GM04503 (cell line): ENCODE results near the gene LRRIQ4.

ENCODE experiments used
- DNase-seq: peaks from one replicate; pipeline ENCODE4 v3.0.0-alpha.2; 2012; ENCODE audit warnings: low read depth

LRRIQ4 gene

GRCh38 chr3:169855514-169855913, 42.8 kb downstream of the LRRIQ4 start:
- DNase-seq, result no peak

GRCh38 chr3:169857811-169858210, 45.1 kb downstream of the LRRIQ4 start:
- DNase-seq, result no peak

GRCh38 chr3:169861871-169862270, 49.2 kb downstream of the LRRIQ4 start:
- no peak for DNase-seq

DNA sequence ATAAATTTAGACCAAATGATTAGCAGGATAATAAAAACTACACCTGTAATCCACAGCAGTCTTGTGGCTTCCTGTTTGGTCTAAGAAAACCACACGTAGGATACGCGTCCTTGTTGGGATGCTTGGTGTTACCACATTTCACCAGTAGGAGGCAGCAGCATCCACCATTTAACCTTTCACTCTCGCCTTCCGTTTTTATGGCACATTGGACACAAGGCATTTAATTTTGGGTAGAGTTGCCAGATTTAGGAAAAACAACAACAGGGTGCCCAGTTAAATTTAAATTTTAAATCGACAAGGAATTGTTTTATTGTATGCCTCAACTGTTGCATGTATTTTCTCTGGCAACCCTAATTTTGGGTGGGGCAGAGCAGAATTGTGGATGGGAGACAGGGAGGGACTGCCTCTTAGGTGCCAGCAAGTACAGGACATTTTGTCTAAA, 50.8 kb downstream of the LRRIQ4 start:
- DNase-seq, result no peak

DNA sequence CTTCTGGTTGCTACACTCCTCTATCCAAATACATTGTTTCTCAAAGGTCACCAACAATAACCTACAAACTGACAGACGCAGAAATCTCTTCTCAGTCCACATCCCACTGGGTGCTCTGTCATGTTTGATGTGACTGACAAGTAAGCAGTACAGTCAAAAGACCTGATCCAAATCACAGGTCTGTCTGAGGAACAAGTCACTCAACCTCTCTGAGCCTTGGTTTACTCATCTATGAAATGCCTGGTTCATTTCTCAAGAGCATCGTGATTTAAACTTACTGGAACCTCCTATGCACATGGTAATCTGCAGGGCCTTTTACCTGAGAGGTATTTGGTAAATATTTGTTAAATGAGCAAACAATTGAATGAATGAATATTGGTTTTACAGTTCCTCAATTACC, 51.6 kb downstream of the LRRIQ4 start:
- no peak for DNase-seq

DNA sequence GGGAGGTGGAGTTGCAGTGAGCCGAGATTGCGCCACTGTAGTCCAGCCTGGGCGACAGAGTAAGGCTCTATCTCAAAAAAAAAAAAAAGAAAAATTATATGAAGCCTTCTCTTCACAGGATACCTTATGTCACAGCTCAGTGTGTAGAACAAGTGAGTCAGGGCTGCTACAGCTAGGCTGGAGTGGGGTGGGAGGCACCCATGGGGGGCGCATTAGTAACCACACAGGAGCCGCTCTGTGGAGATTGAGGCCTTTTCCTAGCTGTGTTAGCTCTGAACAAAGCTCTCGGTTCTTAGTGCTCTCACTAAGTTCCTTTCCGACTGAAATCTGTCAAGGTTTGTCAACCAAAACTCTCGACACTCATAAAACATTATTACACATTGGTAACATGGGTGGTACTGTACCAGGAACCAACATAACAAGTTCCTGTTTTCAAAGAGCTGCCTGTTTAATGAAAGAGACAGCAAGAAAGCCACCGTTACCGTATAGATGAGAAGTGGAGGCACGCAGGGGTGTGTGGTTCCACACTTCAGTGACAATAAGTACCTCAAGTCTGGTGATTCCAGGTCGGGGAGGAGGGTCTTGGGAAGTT, 52.6 kb downstream of the LRRIQ4 start:
- DNase-seq, result no peak

DNA sequence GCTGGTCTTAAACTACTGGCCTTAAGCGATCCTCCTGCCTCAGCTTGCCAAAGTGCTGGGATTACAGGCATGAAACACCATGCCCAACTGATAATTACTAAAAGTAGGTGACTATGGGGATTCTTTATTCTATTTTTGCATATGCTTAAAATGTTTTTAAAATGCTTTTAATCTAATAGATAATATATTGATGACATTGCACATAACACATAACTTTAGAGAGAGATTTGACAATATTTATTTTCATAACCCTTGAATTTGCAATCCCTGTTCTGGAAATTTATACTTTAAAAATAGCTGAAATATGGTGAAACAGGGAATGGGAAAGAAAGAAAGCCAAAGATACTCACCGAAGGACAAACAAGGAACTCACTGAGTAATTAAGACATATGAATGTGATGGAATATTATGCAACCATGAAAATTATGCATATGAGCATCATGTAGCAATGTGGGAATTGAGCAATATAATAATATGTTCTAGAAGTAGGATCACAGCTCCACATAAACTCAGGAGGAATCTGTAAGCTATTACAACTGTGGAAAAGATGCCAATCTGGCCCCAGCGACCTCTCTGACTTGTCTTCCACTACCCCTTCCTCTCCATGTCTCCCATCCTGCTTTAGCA, 55.0 kb downstream of the LRRIQ4 start:
- no peak for DNase-seq

GRCh38 chr3:169868369-169868768, 55.7 kb downstream of the LRRIQ4 start:
- no peak for DNase-seq

- no peak for DNase-seq
Measured at GRCh38 chr3:169869484-169870220, 57.0 kb downstream of the LRRIQ4 start, which contains the start of gene LRRC31. LRRC31 (minus strand) TSS chr3:169869935; CDS start chr3:169869807, 128 bp downstream.

DNA sequence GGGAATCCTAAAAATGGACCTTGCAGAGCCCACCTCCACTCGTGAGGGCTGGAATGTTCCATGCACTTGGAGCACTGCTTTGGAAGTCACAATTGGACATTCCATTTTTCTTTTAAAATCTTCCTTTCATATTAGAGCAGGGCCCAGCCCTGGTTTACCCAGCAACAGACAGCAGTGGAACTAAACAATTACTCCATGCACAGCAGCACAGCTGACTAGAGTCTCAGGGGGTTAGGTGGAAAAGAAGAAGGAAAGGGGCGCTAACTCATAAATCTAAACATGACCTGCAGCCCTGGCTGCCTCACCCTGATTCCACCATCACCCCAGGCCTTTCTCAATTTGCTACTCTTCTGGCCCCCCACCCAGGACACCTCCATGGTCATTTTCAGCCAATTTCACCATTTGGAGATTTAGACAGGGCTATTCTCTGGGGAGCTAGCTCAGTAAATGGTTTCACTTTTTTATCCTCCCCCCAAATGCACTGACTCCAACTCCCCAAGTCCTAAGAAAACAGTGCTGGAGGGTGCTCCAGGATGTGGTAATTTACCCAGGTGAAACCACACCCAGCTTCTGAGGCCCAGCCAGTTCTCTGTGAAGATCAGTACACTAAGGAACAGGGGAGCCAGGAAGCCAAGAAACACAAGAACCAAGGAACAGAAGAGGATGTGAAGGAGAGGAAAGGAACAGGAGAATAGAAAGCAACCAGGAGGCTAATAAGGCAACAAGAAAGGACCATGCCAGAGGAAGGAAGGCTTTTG, 58.6 kb downstream of the LRRIQ4 start:
- no peak for DNase-seq

DNA sequence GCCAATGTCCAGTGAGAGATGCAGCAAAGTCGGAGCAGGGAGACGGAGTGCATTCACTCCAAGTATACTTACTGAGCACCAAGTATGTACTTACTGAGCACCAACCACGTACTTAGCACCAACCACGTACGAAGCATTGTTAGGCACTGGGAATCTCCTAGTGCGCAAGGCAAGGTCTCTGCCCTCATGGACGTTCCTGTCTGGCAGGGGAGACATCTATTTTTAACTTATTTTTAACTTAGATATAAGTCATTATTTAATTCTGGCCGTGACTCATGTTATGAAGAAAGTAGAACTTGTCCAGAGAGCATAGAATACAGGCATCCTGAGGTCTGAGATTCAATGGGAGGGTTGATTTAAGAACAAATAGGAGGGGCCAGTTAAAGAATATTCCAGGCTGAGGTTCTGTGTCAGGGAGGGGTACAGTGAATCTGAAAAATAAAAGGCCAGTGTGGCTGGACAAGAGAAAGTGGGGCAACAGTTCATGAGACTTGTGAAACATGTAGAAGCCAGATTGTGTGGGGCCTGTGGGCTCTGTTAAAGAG, 66.4 kb downstream of the LRRIQ4 start:
- DNase-seq, result no peak

DNA sequence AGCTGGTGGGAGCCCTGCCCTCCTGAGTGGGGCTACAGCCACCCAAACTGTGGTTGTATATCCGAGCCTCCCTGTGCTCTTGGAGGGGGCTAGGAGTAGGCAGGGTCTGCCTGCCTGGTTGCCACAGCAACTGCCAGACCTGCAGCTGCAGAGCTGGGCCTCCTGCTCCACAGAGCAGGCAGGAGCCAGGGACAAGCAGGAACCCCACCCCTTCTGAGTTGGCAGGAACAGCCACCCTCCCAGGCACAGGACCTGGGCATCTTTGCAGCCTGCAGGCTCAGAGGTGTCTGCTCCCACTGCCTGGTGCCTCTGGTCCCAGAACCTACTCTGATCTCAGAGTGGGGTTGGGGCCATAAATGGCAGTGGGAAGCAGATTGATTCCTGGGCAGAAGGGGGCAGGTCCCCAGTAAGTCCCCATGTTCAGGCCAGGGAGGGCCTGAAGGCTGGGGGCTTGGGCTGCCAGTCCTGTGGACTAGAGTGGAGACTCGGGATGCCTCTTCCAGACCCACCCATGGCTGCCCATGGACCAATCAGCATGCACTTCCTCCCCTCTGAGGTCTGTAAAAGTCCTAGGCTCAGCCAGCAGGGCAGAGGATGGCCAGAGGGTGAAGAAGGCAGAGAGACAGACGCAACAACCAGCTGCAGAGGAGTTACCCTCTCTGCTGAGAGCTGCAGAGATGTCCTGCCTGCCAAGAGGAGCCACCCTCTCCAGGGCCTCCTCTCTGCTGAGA, 67.3 kb downstream of the LRRIQ4 start:
- DNase-seq, result no peak

DNA sequence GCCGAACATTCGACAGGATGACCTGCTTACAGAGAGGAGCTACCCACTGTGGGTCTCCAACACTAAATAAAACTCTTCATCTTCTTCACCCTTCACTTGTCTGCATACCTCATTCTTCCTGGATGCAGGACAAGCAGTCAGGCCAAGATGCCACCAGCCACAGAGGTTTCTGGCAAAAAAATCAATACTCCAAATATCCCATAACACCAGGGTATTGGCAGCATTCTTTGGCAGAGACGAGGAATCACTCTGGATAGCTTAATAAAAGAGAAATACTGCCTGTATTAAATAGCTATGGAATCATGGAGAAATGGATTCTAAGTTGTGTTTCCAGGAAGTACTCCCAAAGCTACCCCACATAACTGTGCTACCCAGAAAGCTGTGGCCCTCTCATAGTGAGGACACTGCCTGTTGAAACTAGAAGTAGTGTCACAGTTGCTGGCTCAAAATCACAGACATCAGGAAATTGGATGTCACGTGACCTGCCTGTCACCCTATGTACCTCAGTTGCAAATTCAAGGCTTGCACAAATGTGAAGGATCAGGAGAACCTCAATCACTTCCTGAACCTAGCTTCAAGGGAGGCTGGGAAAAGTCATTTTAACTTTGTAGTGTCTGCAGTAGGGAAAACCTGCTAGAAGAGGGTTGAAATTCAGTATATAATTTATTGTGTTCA, 68.0 kb downstream of the LRRIQ4 start:
- DNase-seq, result no peak

DNA sequence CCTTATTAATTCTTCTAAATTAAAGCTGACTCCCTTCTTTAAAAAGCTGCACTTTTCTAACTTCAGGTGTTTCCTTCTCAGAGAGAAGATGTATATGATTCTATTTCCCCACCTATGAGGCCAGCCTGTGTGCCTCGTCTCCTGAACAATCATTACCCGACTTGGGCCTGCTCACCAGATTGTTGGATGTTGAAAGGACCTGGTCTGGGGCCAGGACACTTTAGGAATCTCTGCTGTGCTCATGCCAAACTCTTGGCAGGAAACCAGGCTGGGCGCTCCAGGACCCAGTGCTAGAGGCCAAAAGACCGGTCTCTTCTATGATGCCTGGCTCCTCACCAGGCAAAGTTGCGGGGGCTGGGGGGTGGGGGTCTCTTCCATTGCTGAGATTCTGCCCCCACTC, 74.0 kb downstream of the LRRIQ4 start:
- peak; percentile 52 for DNase-seq
